Breast epithelium (tissue), 4 donors: ENCODE results near the gene STXBP5. TPM values are rescaled to one million over a fixed set of nuclear protein-coding genes. Genes with fewer than 3 reads are reported as not detected.

ENCODE experiments used
- DNase-seq, 2 donors: peaks; one replicate each; pipeline ENCODE4 v3.0.0-alpha.2; 2019; ENCODE audit warnings: low spot score in 2 of 2
- H3K27ac ChIP-seq, 2 donors: fragments of 200-600 bp; sonication (generic) in 1 of 2; one replicate each; pipeline ENCODE4 v1.5.1; 2016 to 2019; ENCODE audit warnings: mild to moderate bottlenecking in 1 of 2
- H3K27me3 ChIP-seq, 2 donors: fragments of 200-600 bp; sonication (generic) in 1 of 2; one replicate each; pipeline versions ENCODE4 v1.5.1 to v1.6.0; 2017 to 2019; ENCODE audit warnings: control low read depth in 1 of 2, mild to moderate bottlenecking in 1 of 2
- H3K36me3 ChIP-seq: fragments of 200-600 bp; one replicate; pipeline ENCODE4 v1.5.1; 2019
- H3K4me1 ChIP-seq, 2 donors: fragments of 200-600 bp; sonication (generic); one replicate each; pipeline ENCODE4 v1.5.1; 2016 to 2019; ENCODE audit warnings: control low read depth in 1 of 2
- H3K4me3 ChIP-seq, 3 donors: fragments of 200-600 bp; sonication (generic); 1 replicate in 2 of 3; 2 replicates in 1 of 3; pipeline ENCODE4 v1.5.1; 2016 to 2019; ENCODE audit warnings: mild to moderate bottlenecking in 3 of 3, moderate library complexity in 2 of 3
- H3K9me3 ChIP-seq, 2 donors: fragments of 200-600 bp; sonication (generic) in 1 of 2; one replicate each; pipeline ENCODE4 v1.5.1; 2016 to 2019; ENCODE audit warnings: control low read depth in 1 of 2
- POLR2A ChIP-seq: fragments of 450-650 bp; IDR thresholded peaks from one replicate; pipeline ENCODE4 v1.6.1; 2016; ENCODE audit warnings: antibody characterized with exemption, mild to moderate bottlenecking, moderate library complexity
- POLR2AphosphoS5 ChIP-seq, 3 donors: sonication (generic); formaldehyde crosslinking; IDR thresholded peaks; one replicate each; pipeline ENCODE4 v1.6.1; 2017; ENCODE audit warnings: antibody characterized with exemption in 3 of 3
- intact Hi-C: fragments of 100-400 bp; cut with DNase I; formaldehyde crosslinking; loops from one replicate; pipeline ENCODE4 v1.15.1; 2023; ENCODE audit warnings: low total_unique reads
- total RNA-seq, 3 donors: library from RNA; depleted of rRNA; stranded (reverse); fragments of >200 nt; gene quantifications; one replicate each; pipeline ENCODE4 v1.1.0, GENCODE V29; 2016
- TF ChIP-seq, protein P1 (sequence below), 3 donors: fragments of 450-650 bp; IDR thresholded peaks; one replicate each; pipeline ENCODE4 v1.5.1; 2016 to 2017; ENCODE audit warnings: antibody characterized with exemption in 3 of 3, mild to moderate bottlenecking in 3 of 3, moderate library complexity in 3 of 3

The STXBP5 gene
- total RNA-seq, 3 donors from 2014 or later = 21.3 to 43.6 (median 26.9) TPM

DNA sequence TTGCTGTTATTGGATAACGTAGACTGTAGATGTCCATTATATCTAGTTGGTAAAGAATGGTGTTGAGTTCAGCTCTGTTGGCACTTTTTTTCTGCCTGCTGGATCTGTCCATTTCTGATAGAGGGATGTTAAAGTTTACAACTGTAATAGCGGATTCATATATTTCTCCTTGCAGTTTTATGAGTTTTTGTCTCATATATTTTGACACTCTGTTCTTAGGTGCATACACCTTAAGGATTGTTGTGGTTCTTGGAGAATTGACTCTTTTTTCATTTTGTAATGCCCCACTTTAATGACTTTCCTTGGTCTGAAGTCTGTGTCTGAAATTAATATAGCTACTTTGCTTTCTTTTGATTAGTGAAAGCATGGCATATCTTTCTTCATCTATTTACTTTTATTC is 16.1 kb downstream of the STXBP5 start:
- H3K36me3 ChIP-seq = no peaks in the 10 kb centered on the region
- intact Hi-C loops = no loop called here

DNA sequence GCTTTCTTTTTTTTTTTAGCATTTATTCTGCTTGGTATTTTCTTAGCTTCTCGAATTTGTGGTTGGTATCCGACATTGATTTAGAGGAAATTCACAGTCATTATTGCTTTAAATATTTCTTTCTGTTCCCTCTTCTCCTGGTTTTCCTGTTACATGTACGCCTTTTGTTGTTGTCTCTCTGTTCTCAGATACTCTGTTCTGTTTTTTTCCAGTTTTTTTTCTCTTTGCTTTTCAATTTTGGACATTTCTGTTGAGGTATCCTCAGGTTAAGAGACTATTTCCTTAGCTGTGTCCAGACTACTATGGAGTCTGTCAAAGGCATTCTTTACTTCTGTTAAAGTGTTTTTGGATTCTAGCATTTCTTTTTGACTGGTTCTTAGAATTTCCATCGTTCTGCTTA is 17.5 kb downstream of the STXBP5 start:
- intact Hi-C loops = no loop called here
- TF ChIP-seq POLR2AphosphoS5 (IDR thresholded peaks at IDR 0.05) (no peak), POLR2A (no peak)
- TF ChIP-seq, protein P1, sequence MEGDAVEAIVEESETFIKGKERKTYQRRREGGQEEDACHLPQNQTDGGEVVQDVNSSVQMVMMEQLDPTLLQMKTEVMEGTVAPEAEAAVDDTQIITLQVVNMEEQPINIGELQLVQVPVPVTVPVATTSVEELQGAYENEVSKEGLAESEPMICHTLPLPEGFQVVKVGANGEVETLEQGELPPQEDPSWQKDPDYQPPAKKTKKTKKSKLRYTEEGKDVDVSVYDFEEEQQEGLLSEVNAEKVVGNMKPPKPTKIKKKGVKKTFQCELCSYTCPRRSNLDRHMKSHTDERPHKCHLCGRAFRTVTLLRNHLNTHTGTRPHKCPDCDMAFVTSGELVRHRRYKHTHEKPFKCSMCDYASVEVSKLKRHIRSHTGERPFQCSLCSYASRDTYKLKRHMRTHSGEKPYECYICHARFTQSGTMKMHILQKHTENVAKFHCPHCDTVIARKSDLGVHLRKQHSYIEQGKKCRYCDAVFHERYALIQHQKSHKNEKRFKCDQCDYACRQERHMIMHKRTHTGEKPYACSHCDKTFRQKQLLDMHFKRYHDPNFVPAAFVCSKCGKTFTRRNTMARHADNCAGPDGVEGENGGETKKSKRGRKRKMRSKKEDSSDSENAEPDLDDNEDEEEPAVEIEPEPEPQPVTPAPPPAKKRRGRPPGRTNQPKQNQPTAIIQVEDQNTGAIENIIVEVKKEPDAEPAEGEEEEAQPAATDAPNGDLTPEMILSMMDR (IDR thresholded peaks at IDR 0.05) = no peak
- H3K36me3 ChIP-seq = no peaks in the 10 kb centered on the region
- H3K27ac ChIP-seq = no peak overlapping the region
- no peaks in the 10 kb centered on the region for H3K9me3 ChIP-seq
- H3K4me3 ChIP-seq = no peak overlapping the region
- H3K27me3 ChIP-seq = no peaks in the 10 kb centered on the region
- no peak for DNase-seq
- H3K4me1 ChIP-seq = no peaks in the 10 kb centered on the region

More for the DNA sequence above, 16.1 kb downstream of the STXBP5 start:
- H3K4me1 ChIP-seq = no peaks in the 10 kb centered on the region
- TF ChIP-seq, protein P1 (IDR thresholded peaks at IDR 0.05) = no peak
- TF ChIP-seq POLR2AphosphoS5 (IDR thresholded peaks at IDR 0.05) (no peak), POLR2A (no peak)
- no peak for DNase-seq
- H3K4me3 ChIP-seq = no peak overlapping the region
- no peak overlapping the region for H3K27ac ChIP-seq
- no peaks in the 10 kb centered on the region for H3K27me3 ChIP-seq
- no peaks in the 10 kb centered on the region for H3K9me3 ChIP-seq

DNA sequence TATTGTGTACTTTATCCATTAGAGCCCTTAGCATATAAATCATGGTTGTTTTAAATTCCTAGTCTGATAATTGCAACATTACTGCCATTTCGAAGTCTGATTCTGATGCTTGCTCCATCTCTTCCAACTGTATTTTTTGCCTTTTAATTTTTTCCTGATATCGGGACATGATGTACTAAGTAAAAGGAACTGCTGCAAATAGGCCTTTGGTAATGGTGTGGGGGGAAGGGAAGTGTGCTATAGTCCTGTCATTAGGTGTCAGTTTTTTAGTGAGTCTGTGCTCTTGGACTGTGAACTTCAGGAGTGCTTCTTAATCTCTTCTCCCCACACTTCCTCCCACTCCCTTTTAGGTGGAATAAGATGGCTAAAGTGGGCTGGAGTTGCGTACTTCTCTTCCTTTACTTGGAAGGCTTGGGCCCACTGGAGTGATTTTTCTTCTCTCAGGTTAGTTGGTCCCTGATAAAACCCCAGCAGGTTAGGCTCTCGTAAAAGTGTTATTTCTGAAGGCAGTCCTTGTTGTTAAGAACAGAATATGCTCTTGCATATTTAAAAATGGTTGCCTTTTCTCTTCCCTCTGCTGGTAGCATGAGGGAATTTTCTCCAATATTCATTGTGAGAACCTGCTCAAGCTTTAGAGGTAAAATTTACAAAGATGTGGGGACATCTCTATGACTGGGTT is 18.1 kb downstream of the STXBP5 start:
- Histone ChIP-seq H3K9me3 (no peaks in the 10 kb centered on the region), H3K27ac (no peak overlapping the region), H3K36me3 (no peaks in the 10 kb centered on the region), H3K4me1 (no peaks in the 10 kb centered on the region), H3K4me3 (no peak overlapping the region), H3K27me3 (no peaks in the 10 kb centered on the region)
- no peak for DNase-seq
- intact Hi-C loops = no loop called here
- TF ChIP-seq, protein P1 (IDR thresholded peaks at IDR 0.05) = peak; percentile 17 to 39 (median 22)
- TF ChIP-seq POLR2AphosphoS5 (IDR thresholded peaks at IDR 0.05) = no peak

DNA sequence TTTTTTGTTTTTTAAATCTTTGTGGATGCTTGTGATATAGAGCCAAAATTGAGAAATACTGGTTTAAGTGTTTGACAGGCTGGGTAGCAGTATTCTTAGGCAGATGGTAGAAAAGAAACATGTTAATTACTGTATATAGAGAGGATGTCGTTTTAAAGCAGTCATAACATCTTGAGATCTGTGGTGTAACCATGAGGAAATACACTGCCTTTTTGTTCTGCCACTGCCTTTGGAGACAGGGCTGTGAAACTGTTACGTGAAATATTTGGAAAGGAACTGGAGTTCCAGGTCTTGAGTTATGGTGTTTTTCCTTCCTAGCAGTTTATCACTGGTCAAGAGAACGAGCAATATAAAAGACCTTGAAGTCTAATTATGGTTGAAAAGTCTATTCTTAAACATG is 19.5 kb downstream of the STXBP5 start:
- no peak overlapping the region for H3K27ac ChIP-seq
- H3K9me3 ChIP-seq = no peaks in the 10 kb centered on the region
- H3K4me3 ChIP-seq = no peak overlapping the region
- no peaks in the 10 kb centered on the region for H3K36me3 ChIP-seq
- TF ChIP-seq POLR2A (no peak), POLR2AphosphoS5 (IDR thresholded peaks at IDR 0.05) (no peak)
- TF ChIP-seq, protein P1 (IDR thresholded peaks at IDR 0.05) = no peak
- no peaks in the 10 kb centered on the region for H3K27me3 ChIP-seq
- intact Hi-C loops = no loop called here
- no peaks in the 10 kb centered on the region for H3K4me1 ChIP-seq
- no peak for DNase-seq

DNA sequence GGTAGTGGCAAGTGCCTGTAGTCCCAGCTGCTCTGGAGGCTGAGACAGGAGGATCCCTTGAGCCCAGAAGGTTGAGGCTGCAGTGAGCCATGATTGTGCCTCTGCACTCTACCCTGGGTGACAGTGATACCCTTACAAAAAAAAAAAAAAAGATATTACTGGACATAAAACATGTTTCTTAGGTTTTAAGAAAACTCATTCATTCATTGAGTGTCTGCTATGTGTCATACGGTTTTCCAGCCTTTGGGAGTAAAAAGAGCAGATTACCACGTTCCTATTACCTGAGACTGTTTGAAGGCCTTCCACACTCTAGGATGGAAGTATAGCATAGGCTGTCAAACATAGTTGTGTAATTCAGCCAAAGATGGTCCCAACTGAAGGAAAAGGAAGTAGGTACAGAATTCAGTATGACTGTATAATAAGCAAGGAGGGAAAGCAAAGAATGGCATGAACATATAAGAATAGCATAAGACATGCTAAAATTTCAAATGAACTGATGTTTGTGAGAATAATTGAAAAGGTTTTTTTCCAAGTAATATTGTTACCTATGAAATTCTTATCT is 22.0 kb downstream of the STXBP5 start:
- TF ChIP-seq POLR2AphosphoS5 (IDR thresholded peaks at IDR 0.05) (no peak), POLR2A (no peak)
- TF ChIP-seq, protein P1 (IDR thresholded peaks at IDR 0.05) = no peak
- Histone ChIP-seq H3K36me3 (no peaks in the 10 kb centered on the region), H3K4me3 (no peak overlapping the region), H3K9me3 (no peaks in the 10 kb centered on the region), H3K27ac (no peak overlapping the region), H3K4me1 (no peaks in the 10 kb centered on the region), H3K27me3 (no peaks in the 10 kb centered on the region)
- intact Hi-C loops = loop anchor here (5.0 kb wide), 1 partner anchor 1246 kb away; no protein-coding TSS in a partner anchor
- DNase-seq = no peak
